ENCODE results near the gene AMH.

AMH gene

GRCh38 chr19:2296141-2296540, 47.0 kb downstream of the AMH start:
- H3K4me1 ChIP-seq (ENCODE audit: control insufficient read depth in 2 of 2, insufficient read depth in 2 of 2, low read length in 2 of 2): peaks cover 0 to 8% of the 10 kb centered on the region in 2 donors
- peaks cover 13 to 28% of the 10 kb centered on the region in 2 donors for H3K27me3 ChIP-seq (ENCODE audit: control insufficient read depth in 2 of 2, insufficient read depth in 2 of 2, low read length in 2 of 2)
- H3K9me3 ChIP-seq (ENCODE audit: control insufficient read depth in 2 of 2, low read length in 2 of 2): no peaks in the 10 kb centered on the region
- H3K27ac ChIP-seq (ENCODE audit: low read depth in 2 of 2, low read length in 2 of 2): no peak overlapping the region
- H3K36me3 ChIP-seq (ENCODE audit: control insufficient read depth in 2 of 2, insufficient read depth in 2 of 2, low read length in 2 of 2): no peaks in the 10 kb centered on the region
- no peak overlapping the region for H3K4me3 ChIP-seq (ENCODE audit: low read length in 2 of 2)
- no peak overlapping the region for H3K9ac ChIP-seq (ENCODE audit: low read depth in 1 of 2, low read length in 2 of 2)

- no peak overlapping the region for H3K27ac ChIP-seq (ENCODE audit: low read depth in 2 of 2, low read length in 2 of 2)
- H3K36me3 ChIP-seq (ENCODE audit: control insufficient read depth in 2 of 2, insufficient read depth in 2 of 2, low read length in 2 of 2): no peaks in the 10 kb centered on the region
- H3K27me3 ChIP-seq (ENCODE audit: control insufficient read depth in 2 of 2, insufficient read depth in 2 of 2, low read length in 2 of 2): peaks cover 10 to 21% of the 10 kb centered on the region in 2 donors
- no peaks in the 10 kb centered on the region for H3K9me3 ChIP-seq (ENCODE audit: control insufficient read depth in 2 of 2, low read length in 2 of 2)
- H3K4me3 ChIP-seq (ENCODE audit: low read length in 2 of 2): no peak overlapping the region
- peaks cover 2 to 7% of the 10 kb centered on the region in 2 donors for H3K4me1 ChIP-seq (ENCODE audit: control insufficient read depth in 2 of 2, insufficient read depth in 2 of 2, low read length in 2 of 2)
- H3K9ac ChIP-seq (ENCODE audit: low read depth in 1 of 2, low read length in 2 of 2): no peak overlapping the region
These were observed 51.4 kb downstream of the AMH start for GRCh38 chr19:2300533-2300932.

Measured in mucosa of rectum (tissue), 2 donors.